Measurements from ENCODE around the gene GRK5. TPM values are rescaled to one million over a fixed set of nuclear protein-coding genes. Genes with fewer than 3 reads are reported as not detected.
"Not testable (repeated sequence)": the region's sequence is repeated elsewhere in the genome, so short reads cannot be mapped to it uniquely, and the experiment has no call there.

The GRK5 gene
- 5.0 and 5.8 TPM in 2 replicates for total RNA-seq (2014; rRNA removed; shearing (Covaris generic))

- peak; percentile 91 for DNase-seq (ENCODE audit: low spot score)
- in situ Hi-C loops (cut with HindIII; ENCODE audit: low sequenced_read_pairs): no loop called here
Measured at GRCh38 chr10:119207366-119207666, at the start of gene GRK5. GRK5 (plus strand) TSS chr10:119207571; CDS start chr10:119207918, 347 bp downstream.

DNA sequence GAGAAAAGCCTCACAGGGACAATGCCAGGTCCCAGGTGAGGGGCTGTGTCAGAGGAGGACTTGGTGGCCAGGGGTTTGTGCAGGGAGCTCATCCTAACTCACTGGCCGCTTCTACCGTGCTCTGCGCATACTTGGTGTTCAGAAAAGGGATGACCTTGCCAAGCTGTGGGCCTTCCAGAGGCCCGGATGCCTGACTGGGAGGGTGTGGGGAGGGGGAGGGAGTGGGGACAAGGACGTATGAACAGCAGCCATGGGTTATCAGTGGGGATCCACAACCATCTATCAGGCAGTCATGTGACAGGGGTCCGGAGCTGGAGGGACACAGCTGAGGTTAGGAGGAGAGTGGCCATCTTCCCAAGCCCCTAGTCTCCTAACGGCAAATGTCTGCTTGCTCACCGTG lies 48.0 kb upstream of the GRK5 start:
- DNase-seq (ENCODE audit: low spot score): no peak
- in situ Hi-C loops (cut with HindIII; ENCODE audit: low sequenced_read_pairs): no loop called here

DNA sequence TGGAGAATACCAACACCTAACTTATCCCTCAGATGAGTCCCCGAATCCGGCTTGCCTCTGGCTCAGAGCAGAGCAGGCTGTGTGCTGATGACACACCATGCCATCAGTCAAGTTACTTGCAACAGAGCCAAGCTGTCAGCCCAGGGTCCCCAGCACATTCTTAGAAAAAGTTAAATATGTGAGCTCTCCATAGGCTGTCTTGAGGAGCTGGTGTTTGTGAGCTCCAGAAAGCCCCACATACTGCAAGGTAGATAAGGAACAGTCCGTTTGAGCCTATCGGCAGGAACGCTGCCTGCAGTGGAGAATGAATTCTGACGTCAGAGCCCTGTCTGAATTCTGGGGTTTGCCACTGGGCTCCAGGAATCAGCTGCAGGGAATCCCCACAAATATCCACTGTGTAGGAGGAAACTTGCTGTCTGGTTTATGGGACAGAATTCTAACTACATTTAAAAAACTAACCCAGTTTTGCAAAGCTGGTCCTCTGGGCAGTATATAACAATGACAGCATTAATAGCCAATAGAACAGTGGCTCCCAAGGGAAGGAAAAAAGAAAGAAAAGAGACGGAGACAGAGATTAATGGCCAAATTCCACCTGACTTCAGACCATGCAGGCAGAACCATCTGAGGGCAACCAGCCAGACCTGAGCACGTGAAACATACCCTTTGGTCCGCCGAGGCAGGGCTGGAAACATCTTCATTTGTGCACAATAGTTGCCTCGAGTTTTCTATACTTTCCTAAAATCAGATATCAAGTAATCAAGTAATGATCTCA lies 45.5 kb upstream of the GRK5 start:
- DNase-seq (ENCODE audit: low spot score): no peak
- in situ Hi-C loops (cut with HindIII; ENCODE audit: low sequenced_read_pairs): no loop called here

DNA sequence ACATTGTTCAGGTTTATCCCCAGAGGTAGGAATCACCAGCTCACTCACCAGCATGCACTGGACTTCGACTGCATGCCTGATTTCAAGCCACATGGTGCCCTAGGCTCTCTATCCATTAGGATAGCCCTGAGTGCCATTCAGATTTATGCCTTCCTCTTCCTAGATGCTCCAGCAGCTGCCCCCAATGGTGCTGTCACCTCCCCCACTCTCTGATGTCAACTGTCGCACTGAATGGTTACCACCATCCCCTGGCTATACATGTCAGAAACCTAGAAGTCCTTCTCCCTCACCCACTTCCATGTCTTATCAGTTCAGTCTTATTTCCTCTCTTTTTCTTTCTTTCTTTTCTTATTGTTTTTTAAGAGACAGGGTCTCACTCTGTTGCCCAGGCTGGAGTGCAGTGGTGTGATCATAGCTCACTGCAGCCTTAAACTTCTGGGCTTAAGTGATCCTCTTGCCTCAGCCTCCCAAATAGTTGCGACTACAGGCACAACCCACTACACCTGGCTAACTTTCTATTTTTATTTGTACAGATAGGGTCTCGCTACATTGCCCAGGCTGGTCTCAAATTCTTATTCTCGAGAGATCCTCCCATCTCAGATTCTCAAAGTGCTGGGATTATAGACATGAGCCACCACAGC lies 44.8 kb upstream of the GRK5 start:
- no peak for DNase-seq (ENCODE audit: low spot score)
- in situ Hi-C loops (cut with HindIII; ENCODE audit: low sequenced_read_pairs): no loop called here

- DNase-seq (ENCODE audit: low spot score): peak; percentile 80
- in situ Hi-C loops (cut with HindIII; ENCODE audit: low sequenced_read_pairs): no loop called here
Measured at GRCh38 chr10:119165171-119166117, 41.9 kb upstream of the GRK5 start, which contains the start of gene SFXN4. SFXN4 (minus strand) TSS chr10:119165714; CDS start chr10:119165647, 67 bp downstream.

- no peak for DNase-seq (ENCODE audit: low spot score)
- in situ Hi-C loops (cut with HindIII; ENCODE audit: low sequenced_read_pairs): no loop called here
Measured at GRCh38 chr10:119166118-119166500, 41.3 kb upstream of the GRK5 start.

DNA sequence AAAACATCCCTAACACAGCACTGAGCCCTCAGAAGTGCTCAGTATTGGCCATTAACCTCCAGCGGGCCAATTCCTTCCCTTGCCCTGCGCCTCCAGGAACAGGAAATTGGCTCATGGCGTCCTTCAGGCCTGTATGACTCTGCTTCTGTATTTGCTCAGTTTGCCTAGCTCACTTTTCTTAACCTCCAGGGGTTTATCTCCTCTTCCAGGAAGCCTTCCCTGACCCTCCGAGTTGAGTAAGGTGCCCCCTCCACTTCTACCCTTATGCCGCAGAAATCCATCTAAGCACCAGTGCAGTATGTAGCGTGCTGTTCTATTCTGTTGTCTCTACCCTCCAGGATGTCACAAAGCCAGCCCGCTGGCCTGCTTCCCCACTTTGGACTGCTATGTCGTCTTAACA lies 40.8 kb upstream of the GRK5 start:
- no peak for DNase-seq (ENCODE audit: low spot score)
- in situ Hi-C loops (cut with HindIII; ENCODE audit: low sequenced_read_pairs): no loop called here

GRCh38 chr10:119167041-119167440 lies 40.3 kb upstream of the GRK5 start:
- in situ Hi-C loops (cut with HindIII; ENCODE audit: low sequenced_read_pairs): no loop called here
- DNase-seq (ENCODE audit: low spot score): no peak

- in situ Hi-C loops (cut with HindIII; ENCODE audit: low sequenced_read_pairs): no loop called here
- no peak for DNase-seq (ENCODE audit: low spot score)
Measured at GRCh38 chr10:119174109-119174508, 33.3 kb upstream of the GRK5 start.

GRCh38 chr10:119176166-119176565 lies 31.2 kb upstream of the GRK5 start:
- no peak for DNase-seq (ENCODE audit: low spot score)
- in situ Hi-C loops (cut with HindIII; ENCODE audit: low sequenced_read_pairs): no loop called here

DNA sequence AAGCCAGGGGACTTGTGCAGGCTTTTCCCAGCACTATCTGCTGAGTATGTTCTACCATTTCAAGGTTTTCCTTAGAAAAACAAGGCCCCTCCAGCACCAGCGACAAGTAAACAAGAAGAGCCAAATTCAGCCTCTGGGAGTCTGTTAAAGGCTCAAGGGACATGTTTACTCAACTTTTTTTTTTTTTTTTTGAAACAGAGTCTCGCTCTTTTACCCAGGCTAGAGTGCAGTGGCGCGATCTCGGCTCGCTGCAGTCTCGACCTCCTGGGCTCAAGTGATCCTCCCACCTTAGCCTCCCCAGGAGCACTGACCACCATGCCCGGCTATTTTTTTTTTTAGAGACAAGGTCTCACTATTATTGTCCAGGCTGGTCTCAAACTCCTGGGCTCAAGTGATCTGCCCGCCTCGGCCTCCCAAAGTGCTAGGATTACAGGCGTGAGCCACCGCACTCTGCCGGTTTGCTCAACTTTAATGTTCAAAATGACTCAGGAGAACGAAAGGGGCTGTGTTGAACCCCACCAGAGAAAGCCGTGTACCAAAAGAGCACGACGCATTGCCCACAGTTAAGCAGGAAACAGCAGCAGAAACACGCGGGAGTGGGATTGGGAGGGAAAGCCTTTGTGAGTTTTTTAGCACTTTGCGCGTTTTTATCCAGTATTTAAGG lies 29.5 kb upstream of the GRK5 start:
- in situ Hi-C loops (cut with HindIII; ENCODE audit: low sequenced_read_pairs): no loop called here
- DNase-seq (ENCODE audit: low spot score): no peak

DNA sequence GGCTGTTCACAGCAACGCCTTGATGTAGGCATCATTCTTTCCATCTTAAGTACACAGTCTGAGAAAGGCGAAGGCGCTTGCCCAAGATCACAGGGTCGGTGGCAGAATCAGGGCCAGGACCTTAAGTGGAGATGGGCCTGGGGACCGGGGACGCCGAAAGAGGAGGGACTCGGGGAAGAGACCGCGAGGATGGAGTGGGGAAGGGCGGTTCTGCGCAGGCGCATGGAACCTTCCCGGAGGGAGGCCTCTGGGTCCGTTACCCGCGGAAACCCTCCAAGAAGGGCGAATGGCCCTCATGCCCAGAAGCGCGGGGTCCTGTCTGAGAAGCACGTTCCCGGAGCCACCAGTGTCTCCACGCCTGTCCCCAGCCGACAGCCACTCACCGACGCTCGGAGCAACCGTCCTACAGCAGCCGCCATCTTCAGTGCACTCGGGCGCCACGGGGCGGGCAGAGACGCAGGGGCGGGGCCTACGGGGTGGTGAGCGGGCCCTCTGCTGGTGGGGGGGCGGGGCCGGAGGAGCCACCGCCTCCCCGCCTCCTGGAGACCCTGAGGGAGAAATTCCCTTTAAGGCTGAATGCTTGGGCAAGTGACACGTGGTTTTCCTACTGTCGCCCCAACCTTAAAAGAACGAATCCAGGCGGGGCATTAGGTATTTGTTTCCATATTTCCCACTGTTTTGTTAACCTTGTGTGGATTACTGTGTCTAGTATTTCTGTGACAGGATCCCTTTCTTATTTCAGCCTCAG lies 28.8 kb upstream of the GRK5 start, which contains the start of gene PRDX3:
PRDX3 (minus strand) TSS at position 441 of the 748 bp plus-strand sequence; CDS start at position 419, 22 bp downstream.
- peak; percentile 94 for DNase-seq (ENCODE audit: low spot score)
- in situ Hi-C loops (cut with HindIII; ENCODE audit: low sequenced_read_pairs): no loop called here

DNA sequence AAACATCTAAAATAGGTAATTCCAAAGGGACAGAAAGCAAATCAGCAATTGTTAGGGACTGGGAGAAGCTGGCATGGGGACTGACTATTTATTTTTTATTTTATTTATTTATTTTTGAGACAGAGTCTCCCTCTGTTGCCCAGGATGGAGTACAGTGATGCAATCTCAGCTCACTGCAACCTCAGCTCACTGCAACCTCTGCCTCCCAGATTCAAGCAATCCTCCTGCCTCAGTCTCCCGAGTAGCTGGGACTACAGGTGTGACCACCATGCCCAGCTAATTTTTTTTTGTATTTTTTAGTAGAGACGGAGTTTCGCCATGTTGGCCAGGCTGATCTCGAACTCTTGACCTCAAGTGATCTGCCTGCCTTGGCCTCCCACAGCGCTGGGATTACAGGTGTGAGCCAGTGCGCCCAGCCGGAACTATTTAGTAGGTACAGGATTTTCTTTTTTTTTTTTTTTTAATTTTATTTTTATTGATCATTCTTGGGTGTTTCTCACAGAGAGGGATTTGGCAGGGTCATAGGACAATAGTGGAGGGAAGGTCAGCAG lies 26.4 kb upstream of the GRK5 start:
- DNase-seq (ENCODE audit: low spot score); in situ Hi-C loops (cut with HindIII; ENCODE audit: low sequenced_read_pairs): not testable (repeated sequence)

DNA sequence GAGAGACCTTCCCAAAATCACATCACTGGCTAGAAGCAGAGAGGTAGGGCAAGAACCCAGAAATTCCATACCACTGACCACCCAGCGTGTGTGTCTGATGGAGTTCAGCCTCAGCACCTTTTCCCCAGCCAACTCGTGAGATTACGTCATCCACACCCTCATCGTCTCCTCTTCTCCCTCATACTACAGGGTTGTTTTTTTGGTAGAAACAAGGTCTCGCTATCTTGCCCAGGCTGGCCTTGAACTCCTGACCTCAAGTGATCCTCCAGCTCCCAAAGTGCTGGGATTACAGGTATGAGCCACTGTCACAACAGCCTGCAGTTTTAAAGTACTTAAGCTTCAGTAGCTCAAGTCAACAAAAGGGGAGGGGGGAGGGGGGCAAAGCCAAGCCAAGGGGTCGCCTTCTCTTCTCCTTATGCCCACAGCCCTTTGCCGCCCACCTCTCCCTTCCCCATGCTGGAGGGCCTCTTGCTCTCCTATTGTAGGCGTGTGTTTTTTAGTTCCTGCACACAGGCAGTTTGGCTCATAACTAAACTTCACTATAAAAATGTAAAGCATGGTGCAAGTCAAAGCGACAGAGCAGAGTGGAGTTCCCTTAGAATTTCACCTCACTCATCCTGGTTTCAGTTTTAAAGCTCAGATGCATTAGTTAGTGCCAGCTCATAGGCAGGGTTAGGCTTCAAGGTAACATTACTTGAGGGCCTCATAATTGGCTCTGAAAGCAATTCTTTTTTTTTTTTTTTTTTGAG lies 23.5 kb upstream of the GRK5 start:
- in situ Hi-C loops (cut with HindIII; ENCODE audit: low sequenced_read_pairs): no loop called here
- no peak for DNase-seq (ENCODE audit: low spot score)

DNA sequence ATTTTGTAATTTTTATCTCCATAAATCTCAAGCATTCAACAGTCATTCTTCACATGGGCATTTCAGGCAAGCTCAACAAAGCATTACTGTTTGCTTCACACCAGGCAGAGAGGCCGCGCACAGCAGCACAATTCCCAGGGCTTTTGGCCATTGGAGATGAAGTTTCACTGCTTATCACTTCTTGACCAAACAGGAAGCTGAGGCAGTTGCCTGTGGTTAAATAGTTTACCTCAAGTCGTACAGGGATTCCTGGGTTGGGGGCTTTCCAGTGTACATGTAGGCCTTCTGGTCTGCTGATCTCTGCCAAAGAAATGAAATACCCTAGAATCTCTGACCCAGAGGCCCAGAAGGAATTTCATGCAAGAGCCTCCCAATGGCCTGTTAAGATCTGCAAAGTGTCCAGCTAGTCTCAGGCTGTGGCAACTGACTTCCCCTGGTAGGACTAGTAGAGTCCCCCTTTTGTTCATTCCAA lies 17.5 kb upstream of the GRK5 start:
- DNase-seq (ENCODE audit: low spot score): no peak
- in situ Hi-C loops (cut with HindIII; ENCODE audit: low sequenced_read_pairs): no loop called here

DNA sequence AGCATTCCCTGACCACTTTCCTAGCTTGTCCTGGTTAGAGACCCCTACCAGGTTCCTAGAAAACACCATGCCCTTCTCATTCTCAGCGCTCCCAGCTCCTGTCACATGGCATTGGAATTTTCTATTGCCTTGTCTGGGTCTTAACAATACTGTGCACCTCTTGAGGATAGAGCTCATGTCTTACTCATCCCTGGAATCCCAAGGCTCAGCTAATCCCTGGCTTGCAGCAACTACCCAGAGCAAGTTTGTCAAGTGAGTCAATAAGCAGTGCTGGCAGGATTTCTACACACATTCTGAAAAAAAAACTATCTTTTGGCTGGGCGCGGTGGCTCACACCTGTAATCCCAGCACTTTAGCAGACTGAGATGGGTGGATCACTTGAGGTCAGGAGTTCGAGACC lies 17.0 kb upstream of the GRK5 start:
- in situ Hi-C loops (cut with HindIII; ENCODE audit: low sequenced_read_pairs): no loop called here
- no peak for DNase-seq (ENCODE audit: low spot score)

GRCh38 chr10:119190954-119191785 lies 16.2 kb upstream of the GRK5 start:
- no peak for DNase-seq (ENCODE audit: low spot score)
- in situ Hi-C loops (cut with HindIII; ENCODE audit: low sequenced_read_pairs): no loop called here
